Activated naive CD4-positive, alpha-beta T cell treated with Interleukin-2 at 50 U/mL for 16 hours (primary cell): Measurements from ENCODE around the gene FAM83E.
"Not testable (repeated sequence)": the region's sequence is repeated elsewhere in the genome, so short reads cannot be mapped to it uniquely, and the experiment has no call there.

Source experiments
- DNase-seq: peaks from one replicate; pipeline ENCODE4 v3.0.0-alpha.2; 2020

Gene FAM83E

GRCh38 chr19:48614436-48615230 lies at the start of gene FAM83E:
TSS of gene FAM83E (minus strand) at chr19:48615076. CDS start at chr19:48613372, 1,704 bp downstream.
- peak; percentile 15 for DNase-seq

- DNase-seq, result no peak
Observed at GRCh38 chr19:48664476-48664875, 49.6 kb upstream of the FAM83E start.

GRCh38 chr19:48663667-48664066 lies 48.8 kb upstream of the FAM83E start:
- DNase-seq, result no peak

GRCh38 chr19:48661711-48662090 lies 46.8 kb upstream of the FAM83E start:
- no peak for DNase-seq

- peak; percentile 80 for DNase-seq
Observed at GRCh38 chr19:48660852-48661710, 46.2 kb upstream of the FAM83E start.

GRCh38 chr19:48659768-48660167 lies 44.9 kb upstream of the FAM83E start:
- DNase-seq, result no peak

GRCh38 chr19:48658483-48658882 lies 43.6 kb upstream of the FAM83E start:
- DNase-seq, result no peak

GRCh38 chr19:48657828-48658227 lies 43.0 kb upstream of the FAM83E start:
- DNase-seq, result not testable (repeated sequence)

GRCh38 chr19:48656840-48657474 lies 42.1 kb upstream of the FAM83E start:
- no peak for DNase-seq

GRCh38 chr19:48654299-48655059 lies 39.6 kb upstream of the FAM83E start:
- no peak for DNase-seq

- no peak for DNase-seq
Observed at GRCh38 chr19:48651683-48652048, 36.8 kb upstream of the FAM83E start.

- DNase-seq, result no peak
Observed at GRCh38 chr19:48650974-48651682, 36.3 kb upstream of the FAM83E start.

GRCh38 chr19:48648134-48648533 lies 33.3 kb upstream of the FAM83E start:
- no peak for DNase-seq

GRCh38 chr19:48646722-48647216 lies 31.9 kb upstream of the FAM83E start:
- no peak for DNase-seq

- DNase-seq, result peak; percentile 92
Observed at GRCh38 chr19:48646001-48646721, 31.3 kb upstream of the FAM83E start, which contains the start of gene CA11. TSS of gene CA11 (minus strand) at chr19:48646187. CDS start at chr19:48645632, 555 bp downstream.

GRCh38 chr19:48645620-48646000 lies 30.7 kb upstream of the FAM83E start:
- DNase-seq, result no peak

- DNase-seq, result peak; percentile 74
Observed at GRCh38 chr19:48644839-48645619, 30.2 kb upstream of the FAM83E start.

GRCh38 chr19:48644355-48644754 lies 29.5 kb upstream of the FAM83E start:
- DNase-seq, result no peak

GRCh38 chr19:48642862-48643261 lies 28.0 kb upstream of the FAM83E start:
- DNase-seq, result no peak

GRCh38 chr19:48641850-48642249 lies 27.0 kb upstream of the FAM83E start:
- DNase-seq, result no peak
